Fibroblast of skin of right quadriceps (primary cell): ENCODE data around the gene GSS.

Experiments used
- DNase-seq: peaks from one replicate; pipeline ENCODE4 v3.0.0-alpha.2; 2013

The GSS gene

DNA sequence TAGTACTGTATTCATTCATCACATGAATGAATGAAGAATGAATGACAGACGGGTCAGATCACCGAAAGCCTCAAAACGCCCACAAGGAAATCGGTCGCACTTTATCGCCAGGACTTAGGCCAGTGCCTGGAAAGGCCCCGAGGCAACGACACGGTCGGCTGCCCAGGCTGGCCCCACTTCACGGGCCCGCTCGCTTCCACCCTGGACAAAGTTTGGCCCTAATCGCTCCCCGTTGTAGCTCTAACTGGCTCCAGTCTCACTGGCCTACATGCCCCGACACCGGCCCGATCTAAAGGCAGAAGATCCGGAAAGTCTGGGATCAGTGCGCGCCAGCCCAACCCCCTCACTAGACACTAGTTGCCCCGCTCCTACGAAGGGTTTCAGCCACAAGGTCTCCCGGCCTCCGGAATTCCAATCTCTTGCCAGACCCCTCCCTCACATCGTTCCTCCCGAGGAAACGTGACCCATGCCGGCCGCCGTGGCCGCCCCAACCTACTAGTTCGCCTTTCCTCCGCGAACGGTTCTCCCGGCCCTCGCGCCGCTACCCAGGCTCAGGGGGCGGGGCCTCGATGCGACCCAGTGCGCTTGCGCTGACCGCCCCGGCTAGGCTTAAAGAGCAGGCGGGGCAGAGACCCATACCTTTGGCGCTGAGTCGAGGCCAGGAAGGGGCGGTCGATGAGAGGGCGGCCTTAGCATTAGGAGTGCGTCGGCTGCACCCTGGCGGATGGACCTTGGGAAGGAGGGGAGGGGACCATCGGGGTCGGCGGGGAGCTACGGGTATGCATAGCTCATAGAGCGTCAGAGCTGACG lies at the start of gene GSS, which contains the start of gene MYH7B:
TSS of gene GSS (minus strand) at position 576 of the 810 bp plus-strand sequence. CDS start 3,954 bp downstream, outside the sequence.
TSS of gene MYH7B (plus strand) at position 638 of the 810 bp plus-strand sequence. CDS start 22,138 bp downstream, outside the sequence.
- peak; percentile 97 for DNase-seq

- no peak for DNase-seq
Measured at GRCh38 chr20:35004749-35005462, 49.3 kb upstream of the GSS start.

GRCh38 chr20:35004051-35004725 lies 48.6 kb upstream of the GSS start:
- DNase-seq, result no peak

GRCh38 chr20:35003211-35004031 lies 47.8 kb upstream of the GSS start:
- DNase-seq, result no peak

- no peak for DNase-seq
Measured at GRCh38 chr20:35002426-35003210, 47.0 kb upstream of the GSS start.

- DNase-seq, result no peak
Measured at GRCh38 chr20:35001596-35002362, 46.2 kb upstream of the GSS start.

GRCh38 chr20:35000922-35001595 lies 45.5 kb upstream of the GSS start:
- DNase-seq, result no peak

DNA sequence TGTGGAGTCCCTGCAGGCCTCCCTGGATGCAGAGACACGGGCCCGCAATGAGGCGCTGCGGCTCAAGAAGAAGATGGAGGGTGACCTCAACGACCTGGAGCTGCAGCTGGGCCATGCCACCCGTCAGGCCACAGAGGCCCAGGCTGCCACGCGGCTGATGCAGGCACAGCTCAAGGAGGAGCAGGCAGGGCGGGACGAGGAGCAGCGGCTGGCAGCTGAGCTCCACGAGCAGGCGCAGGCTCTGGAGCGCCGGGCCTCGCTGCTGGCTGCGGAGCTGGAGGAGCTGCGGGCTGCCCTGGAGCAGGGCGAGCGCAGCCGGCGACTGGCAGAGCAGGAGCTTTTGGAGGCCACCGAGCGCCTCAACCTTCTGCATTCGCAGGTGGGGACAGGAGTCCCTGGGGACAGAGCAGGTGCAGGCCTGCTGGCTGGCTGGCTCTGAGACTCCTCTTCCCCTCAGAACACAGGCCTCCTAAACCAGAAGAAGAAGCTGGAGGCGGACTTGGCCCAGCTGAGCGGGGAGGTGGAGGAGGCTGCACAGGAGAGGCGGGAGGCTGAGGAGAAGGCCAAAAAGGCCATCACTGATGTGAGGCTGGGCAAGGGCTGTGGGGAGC lies 44.8 kb upstream of the GSS start:
- no peak for DNase-seq

- DNase-seq, result no peak
Measured at GRCh38 chr20:34999782-35000181, 44.2 kb upstream of the GSS start.

- DNase-seq, result no peak
Measured at GRCh38 chr20:34999021-34999451, 43.4 kb upstream of the GSS start.

DNA sequence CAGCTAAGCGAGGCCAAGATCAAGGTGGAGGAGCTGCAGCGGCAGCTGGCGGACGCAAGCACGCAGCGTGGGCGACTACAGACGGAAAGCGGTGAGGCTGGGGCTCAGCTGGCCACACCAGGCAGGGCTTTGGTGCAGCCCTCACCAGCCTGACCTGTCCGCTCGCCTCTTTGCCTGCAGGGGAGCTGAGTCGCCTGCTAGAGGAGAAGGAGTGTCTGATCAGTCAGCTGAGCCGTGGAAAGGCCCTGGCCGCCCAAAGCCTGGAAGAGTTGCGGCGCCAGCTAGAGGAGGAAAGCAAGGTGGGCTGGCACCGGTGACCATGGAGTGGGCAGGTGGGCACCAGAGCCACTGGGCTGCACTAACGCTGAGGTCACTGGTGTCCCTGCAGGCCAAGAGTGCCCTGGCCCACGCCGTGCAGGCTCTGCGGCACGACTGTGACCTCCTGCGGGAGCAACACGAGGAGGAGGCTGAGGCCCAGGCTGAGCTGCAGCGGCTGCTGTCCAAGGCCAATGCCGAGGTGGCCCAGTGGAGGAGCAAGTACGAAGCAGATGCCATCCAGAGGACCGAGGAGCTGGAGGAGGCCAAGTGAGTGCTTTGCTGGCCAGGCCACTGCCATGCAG lies 42.8 kb upstream of the GSS start:
- DNase-seq, result no peak

DNA sequence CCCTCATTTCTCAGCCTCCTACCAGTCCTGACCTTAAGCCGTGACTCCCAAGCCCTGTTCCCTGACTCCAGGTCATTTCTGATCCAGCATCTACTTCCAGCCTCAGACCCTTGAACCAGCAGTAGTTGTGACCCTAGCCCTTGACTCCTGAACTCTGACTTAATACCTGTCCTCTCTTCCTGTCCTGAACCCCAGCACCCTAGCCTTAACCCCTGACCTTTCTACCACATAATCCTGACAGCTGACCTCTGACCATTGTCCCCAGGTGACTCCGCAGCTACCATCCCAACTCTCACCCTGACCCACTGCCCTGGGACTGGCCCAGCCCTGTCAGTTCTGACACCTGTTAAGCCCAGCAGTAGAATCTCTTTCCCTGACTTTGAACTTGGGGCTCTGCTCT lies 42.2 kb upstream of the GSS start:
- DNase-seq, result no peak

- DNase-seq, result peak; percentile 28
Measured at GRCh38 chr20:34997131-34997561, 41.5 kb upstream of the GSS start.

- no peak for DNase-seq
Measured at GRCh38 chr20:34996243-34997028, 40.8 kb upstream of the GSS start.

DNA sequence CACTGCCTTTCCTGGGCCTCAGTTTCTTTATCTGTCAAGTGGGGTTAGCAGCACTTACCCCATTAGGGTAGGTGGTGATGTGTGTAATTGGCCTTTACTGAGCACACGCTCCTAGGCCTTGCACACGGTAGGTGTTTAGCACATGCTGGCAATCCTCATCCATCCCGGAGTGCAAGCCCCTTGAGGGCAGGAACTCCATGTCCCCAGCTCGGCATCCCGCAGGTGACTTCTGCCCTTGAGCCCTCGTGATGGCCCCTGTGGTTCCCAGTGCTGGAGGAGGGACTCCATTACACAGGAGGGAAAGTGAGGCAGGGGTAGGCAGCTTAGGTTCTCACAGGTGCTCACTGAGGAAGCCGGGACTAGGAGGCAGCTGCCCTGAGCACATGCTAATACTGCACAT lies 40.1 kb upstream of the GSS start:
- no peak for DNase-seq

DNA sequence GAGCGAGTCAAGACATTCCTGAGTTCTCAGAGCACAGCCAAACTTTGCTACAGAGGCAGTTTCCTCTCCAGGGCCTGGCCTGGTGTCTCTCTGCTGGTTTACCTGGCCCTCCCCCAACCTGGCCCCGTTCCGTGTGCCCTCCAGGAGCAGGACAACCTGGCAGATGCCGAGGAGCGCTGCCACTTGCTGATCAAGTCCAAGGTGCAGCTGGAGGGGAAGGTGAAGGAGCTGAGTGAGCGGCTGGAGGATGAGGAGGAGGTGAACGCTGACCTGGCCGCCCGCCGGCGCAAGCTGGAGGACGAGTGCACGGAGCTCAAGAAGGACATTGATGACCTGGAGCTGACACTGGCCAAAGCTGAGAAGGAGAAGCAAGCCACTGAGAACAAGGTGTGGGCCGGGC lies 39.6 kb upstream of the GSS start:
- DNase-seq, result no peak

DNA sequence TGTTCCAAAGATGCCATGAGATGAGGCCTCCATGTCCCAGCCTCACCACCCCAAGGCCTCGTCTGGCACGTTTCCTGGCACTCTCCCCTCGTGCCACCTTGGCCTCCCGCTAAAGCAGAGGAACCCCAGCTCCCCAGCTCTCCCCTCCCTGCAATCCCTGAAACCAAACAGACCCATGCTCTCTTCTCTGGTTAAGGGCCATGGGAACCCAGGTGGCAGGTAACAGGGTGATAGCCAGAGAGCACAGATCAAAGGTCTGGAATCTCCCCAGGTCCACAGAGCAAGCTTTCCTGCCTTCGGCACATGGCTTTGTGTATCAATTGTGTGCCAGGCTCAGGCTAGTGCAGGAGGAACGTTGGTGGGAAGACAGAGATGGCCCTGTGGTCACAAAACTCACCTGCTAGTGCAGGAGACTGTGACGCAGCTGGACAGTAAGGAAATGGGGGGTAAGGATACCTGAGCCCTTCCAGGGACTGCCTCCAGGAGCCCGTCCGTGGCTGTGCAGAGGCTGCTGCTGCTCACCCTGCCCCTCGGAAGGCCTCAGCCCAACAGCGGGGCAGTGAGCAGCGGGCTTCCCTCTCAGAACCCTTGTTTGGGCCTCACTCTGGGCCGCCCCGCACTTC lies 39.0 kb upstream of the GSS start:
- DNase-seq, result no peak

GRCh38 chr20:34993941-34994508 lies 38.4 kb upstream of the GSS start:
- no peak for DNase-seq
